Panc1 (cell line): ENCODE measurements around the gene CD300LG. TPM values are rescaled to one million over a fixed set of nuclear protein-coding genes. Genes with fewer than 3 reads are reported as not detected.
A peak's percentile ranks its signal among the peaks of the same experiment; 100 is the strongest.

Source experiments
- ATAC-seq: fragments of 200-7000 bp; cut with Tn5 transposase; 2 replicates; pipeline ENCODE4 v1.9.1; 2020; ENCODE audit warnings: mild to moderate bottlenecking, moderate library complexity
- BruUV-seq: library from RNA; stranded (reverse); fragments of 400-500 nt; replicated peaks from 2 replicates; lab custom pipeline; 2021; lab: Mats Ljungman, UMichigan
- CTCF ChIA-PET: fragments of 300-600 bp; sonication (Branson Sonifier 250); formaldehyde crosslinking; loops from one replicate; lab custom pipeline; 2022; ENCODE audit warnings: antibody characterized with exemption; lab: Charles Lee
- POLR2A ChIA-PET: fragments of 300-600 bp; sonication (Branson Sonifier 250); formaldehyde crosslinking; loops from one replicate; lab custom pipeline; 2022; ENCODE audit warnings: antibody characterized with exemption; lab: Charles Lee
- DNase-seq: peaks from one replicate; pipeline ENCODE4 v3.0.0-alpha.2; 2010; ENCODE audit warnings: low read depth, low spot score
- H3K27ac ChIP-seq: 2 replicates; pipeline ENCODE4 v1.5.1; 2011; ENCODE audit warnings: mild to moderate bottlenecking, low read length, inconsistent platforms
- H3K27me3 ChIP-seq: fragments of 200-500 bp; sonication (Bioruptor generic); 2 replicates; pipeline ENCODE4 v1.6.0; 2014; ENCODE audit warnings: low read length, inconsistent platforms; ENCODE audit not compliant: control insufficient read depth, insufficient read depth
- H3K36me3 ChIP-seq: fragments of 200-500 bp; sonication (Bioruptor generic); 2 replicates; pipeline ENCODE4 v1.5.1; 2014; ENCODE audit warnings: inconsistent platforms, mild to moderate bottlenecking, low read length, moderate library complexity; ENCODE audit not compliant: control insufficient read depth, insufficient read depth
- H3K4me1 ChIP-seq: 2 replicates; pipeline ENCODE4 v1.5.1; 2011; ENCODE audit warnings: inconsistent platforms, mild to moderate bottlenecking, low read length, moderate library complexity; ENCODE audit not compliant: control insufficient read depth, insufficient read depth
- H3K4me3 ChIP-seq, 2 experiments: 2 replicates each; pipeline ENCODE4 v1.5.1; 2011 to 2012; ENCODE audit warnings: low read depth in 2 of 2, low read length in 2 of 2, mild to moderate bottlenecking in 2 of 2, inconsistent platforms in 1 of 2, moderate library complexity in 1 of 2
- H3K9me3 ChIP-seq: fragments of 200-500 bp; sonication (Bioruptor generic); 2 replicates; pipeline ENCODE4 v1.5.1; 2014; ENCODE audit warnings: low read depth, mild to moderate bottlenecking, inconsistent platforms, low read length, moderate library complexity; ENCODE audit not compliant: control insufficient read depth, insufficient read depth
- POLR2AphosphoS5 ChIP-seq: IDR thresholded peaks from 2 replicates; pipeline ENCODE4 v1.6.1; 2012; ENCODE audit warnings: mild to moderate bottlenecking, low read depth, low read length, moderate library complexity
- SIN3A ChIP-seq: IDR thresholded peaks from 2 replicates; pipeline ENCODE4 v1.6.1; 2012; ENCODE audit warnings: low read depth, mild to moderate bottlenecking, low read length, moderate library complexity, borderline replicate concordance; ENCODE audit not compliant: insufficient read depth
- TCF7L2 ChIP-seq: IDR thresholded peaks from 2 replicates; pipeline ENCODE4 v1.6.1; 2011; ENCODE audit warnings: mild to moderate bottlenecking, low read depth, low read length, inconsistent platforms
- in situ Hi-C: cut with HindIII; loops from 2 replicates; pipeline ENCODE4 v1.10.0; 2016; ENCODE audit warnings: low sequenced_read_pairs, low pct_unique_long_range_greater_than_20kb
- intact Hi-C: fragments of 100-400 bp; cut with micrococcal nuclease; formaldehyde crosslinking; loops from one replicate; pipeline ENCODE4 v1.10.0; 2022; ENCODE audit not compliant: unreplicated experiment
- total RNA-seq: library from RNA; stranded (reverse); gene quantifications from one replicate; pipeline ENCODE4 v1.2.1, GENCODE V29; 2021; ENCODE audit not compliant: unreplicated experiment
- TF ChIP-seq, protein P1 (sequence below): fragments of 450-650 bp; IDR thresholded peaks from 2 replicates; pipeline ENCODE4 v1.5.1; 2017; ENCODE audit warnings: mild to moderate bottlenecking
- TF ChIP-seq, protein P2 (sequence below), 2 experiments: IDR thresholded peaks; 2 replicates each; pipeline ENCODE4 v1.6.1; 2011 to 2012; ENCODE audit warnings: low read depth in 2 of 2, control low read depth in 1 of 2, low read length in 1 of 2, mild to moderate bottlenecking in 1 of 2, moderate library complexity in 1 of 2; ENCODE audit not compliant: insufficient read depth in 1 of 2

The CD300LG gene
- total RNA-seq, 1 experiment from 2014 or later = not detected

DNA sequence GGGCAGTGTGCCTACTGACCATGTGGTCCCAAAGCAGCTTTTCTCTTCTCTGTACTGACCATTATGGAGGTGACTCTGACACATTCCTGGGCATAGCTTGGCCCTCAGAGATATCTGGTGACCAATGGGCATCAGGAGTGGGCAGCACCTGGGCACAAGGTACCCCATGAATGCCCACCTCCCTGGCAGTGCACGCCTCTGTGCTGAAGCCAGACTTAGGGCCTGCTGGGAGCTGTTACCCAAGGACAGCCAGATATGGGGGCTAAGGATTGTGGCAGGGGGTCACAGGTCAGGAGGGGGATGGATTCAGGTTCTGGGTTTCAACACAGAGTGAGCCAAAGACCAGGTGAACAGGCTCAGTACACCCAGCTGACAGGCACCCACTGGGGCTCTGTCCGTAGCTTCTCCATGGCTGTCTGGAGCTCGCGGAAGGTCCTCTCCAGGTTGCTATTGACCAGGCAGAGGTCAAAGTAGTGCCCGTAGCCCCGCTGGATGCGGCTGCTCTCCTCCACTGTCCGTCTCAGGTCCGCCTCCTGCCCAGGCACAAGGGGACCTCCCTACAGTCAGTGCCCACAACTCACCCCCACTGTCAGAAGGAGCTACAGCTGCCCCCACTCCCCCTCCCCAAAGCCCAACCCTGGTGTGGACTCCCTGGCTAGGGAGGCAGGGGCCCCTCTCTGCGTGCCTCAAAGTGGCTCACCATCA, 30.6 kb downstream of the CD300LG start:
- H3K4me1 ChIP-seq = no peaks in the 10 kb centered on the region
- in situ Hi-C loops = no loop called here

DNA sequence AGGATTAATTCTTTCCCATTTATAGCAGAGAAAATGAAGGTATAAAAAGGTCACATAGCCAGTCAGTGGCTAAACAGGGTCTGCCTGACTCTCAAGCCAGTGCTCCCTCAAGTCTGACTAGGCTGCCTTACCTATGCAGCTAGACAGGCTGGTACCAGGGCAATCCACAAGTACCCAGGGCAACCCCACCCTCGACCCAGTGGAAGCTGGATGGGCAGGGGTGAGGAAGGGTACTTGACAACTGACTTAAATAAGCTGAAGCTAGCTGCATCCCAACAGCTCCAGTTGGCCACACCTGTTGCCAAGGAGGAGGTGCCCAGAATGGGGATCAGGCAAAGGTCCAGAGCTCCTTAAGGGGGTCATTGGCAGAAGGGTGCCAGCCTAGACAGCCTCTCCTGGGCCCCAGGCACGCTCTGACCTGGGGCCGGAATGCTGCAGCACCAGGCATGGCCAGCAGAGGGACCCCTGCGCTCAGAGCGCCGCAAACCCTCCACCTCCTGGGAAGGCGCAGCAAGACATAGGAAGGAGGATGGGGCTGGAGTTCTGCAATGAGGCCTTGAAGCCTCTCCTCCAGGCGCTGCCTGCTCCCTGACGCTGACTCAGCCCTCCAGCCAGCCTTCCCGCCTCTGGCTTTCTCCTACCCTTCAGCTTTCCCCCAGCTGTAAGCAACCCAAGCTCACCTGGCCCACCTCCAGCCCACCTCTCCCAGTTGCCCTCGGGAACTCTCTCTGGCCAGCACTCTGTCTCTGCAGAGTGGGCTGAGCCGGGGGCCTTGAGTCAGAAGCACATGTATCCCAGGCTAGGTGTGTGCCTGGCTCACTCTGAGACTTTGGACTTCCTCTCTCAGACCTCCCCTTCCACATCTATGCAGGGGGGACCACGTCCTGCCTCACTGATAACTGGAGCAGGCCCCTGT, 31.5 kb downstream of the CD300LG start:
- ChIA-PET POLR2A (no interaction called here), CTCF (interaction anchor here (0.6 to 1.1 kb wide), 3 partner anchors 46 to 174 kb away, joined by 3 to 8 read pairs (median 3); no protein-coding TSS in a partner anchor)
- TF ChIP-seq POLR2AphosphoS5 = no peak
- TF ChIP-seq, protein P1, sequence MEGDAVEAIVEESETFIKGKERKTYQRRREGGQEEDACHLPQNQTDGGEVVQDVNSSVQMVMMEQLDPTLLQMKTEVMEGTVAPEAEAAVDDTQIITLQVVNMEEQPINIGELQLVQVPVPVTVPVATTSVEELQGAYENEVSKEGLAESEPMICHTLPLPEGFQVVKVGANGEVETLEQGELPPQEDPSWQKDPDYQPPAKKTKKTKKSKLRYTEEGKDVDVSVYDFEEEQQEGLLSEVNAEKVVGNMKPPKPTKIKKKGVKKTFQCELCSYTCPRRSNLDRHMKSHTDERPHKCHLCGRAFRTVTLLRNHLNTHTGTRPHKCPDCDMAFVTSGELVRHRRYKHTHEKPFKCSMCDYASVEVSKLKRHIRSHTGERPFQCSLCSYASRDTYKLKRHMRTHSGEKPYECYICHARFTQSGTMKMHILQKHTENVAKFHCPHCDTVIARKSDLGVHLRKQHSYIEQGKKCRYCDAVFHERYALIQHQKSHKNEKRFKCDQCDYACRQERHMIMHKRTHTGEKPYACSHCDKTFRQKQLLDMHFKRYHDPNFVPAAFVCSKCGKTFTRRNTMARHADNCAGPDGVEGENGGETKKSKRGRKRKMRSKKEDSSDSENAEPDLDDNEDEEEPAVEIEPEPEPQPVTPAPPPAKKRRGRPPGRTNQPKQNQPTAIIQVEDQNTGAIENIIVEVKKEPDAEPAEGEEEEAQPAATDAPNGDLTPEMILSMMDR = peak; percentile 95
- TF ChIP-seq, protein P2, sequence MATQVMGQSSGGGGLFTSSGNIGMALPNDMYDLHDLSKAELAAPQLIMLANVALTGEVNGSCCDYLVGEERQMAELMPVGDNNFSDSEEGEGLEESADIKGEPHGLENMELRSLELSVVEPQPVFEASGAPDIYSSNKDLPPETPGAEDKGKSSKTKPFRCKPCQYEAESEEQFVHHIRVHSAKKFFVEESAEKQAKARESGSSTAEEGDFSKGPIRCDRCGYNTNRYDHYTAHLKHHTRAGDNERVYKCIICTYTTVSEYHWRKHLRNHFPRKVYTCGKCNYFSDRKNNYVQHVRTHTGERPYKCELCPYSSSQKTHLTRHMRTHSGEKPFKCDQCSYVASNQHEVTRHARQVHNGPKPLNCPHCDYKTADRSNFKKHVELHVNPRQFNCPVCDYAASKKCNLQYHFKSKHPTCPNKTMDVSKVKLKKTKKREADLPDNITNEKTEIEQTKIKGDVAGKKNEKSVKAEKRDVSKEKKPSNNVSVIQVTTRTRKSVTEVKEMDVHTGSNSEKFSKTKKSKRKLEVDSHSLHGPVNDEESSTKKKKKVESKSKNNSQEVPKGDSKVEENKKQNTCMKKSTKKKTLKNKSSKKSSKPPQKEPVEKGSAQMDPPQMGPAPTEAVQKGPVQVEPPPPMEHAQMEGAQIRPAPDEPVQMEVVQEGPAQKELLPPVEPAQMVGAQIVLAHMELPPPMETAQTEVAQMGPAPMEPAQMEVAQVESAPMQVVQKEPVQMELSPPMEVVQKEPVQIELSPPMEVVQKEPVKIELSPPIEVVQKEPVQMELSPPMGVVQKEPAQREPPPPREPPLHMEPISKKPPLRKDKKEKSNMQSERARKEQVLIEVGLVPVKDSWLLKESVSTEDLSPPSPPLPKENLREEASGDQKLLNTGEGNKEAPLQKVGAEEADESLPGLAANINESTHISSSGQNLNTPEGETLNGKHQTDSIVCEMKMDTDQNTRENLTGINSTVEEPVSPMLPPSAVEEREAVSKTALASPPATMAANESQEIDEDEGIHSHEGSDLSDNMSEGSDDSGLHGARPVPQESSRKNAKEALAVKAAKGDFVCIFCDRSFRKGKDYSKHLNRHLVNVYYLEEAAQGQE (IDR thresholded peaks at IDR 0.05; ENCODE audit: insufficient read depth in 1 of 2, low read depth in 2 of 2, low read length in 1 of 2) = no peak
- TF ChIP-seq TCF7L2 = no peak
- H3K4me1 ChIP-seq = no peaks in the 10 kb centered on the region
- intact Hi-C loops (loop anchor here (2.0 kb wide), 1 partner anchor 116 kb away; no protein-coding TSS in a partner anchor), in situ Hi-C loops (no loop called here)
- BruUV-seq = no TSS peak
- H3K27me3 ChIP-seq = no peaks in the 10 kb centered on the region
- ATAC-seq (peak; percentile 96), DNase-seq (peak; percentile 43)
- no peak overlapping the region for H3K4me3 ChIP-seq
- no peak overlapping the region for H3K27ac ChIP-seq
- H3K36me3 ChIP-seq = no peaks in the 10 kb centered on the region
- no peaks in the 10 kb centered on the region for H3K9me3 ChIP-seq

More for the DNA sequence above, 30.6 kb downstream of the CD300LG start:
- ATAC-seq (no peak), DNase-seq (no peak)
- H3K27me3 ChIP-seq = no peaks in the 10 kb centered on the region
- TF ChIP-seq, protein P2 (IDR thresholded peaks at IDR 0.05; ENCODE audit: insufficient read depth in 1 of 2, low read depth in 2 of 2, low read length in 1 of 2) = no peak
- TF ChIP-seq, protein P1 = no peak
- TF ChIP-seq SIN3A = no peak
- no peak for TF ChIP-seq TCF7L2
- TF ChIP-seq POLR2AphosphoS5 = no peak
- CTCF ChIA-PET = interaction anchor here (0.6 to 1.1 kb wide), 3 partner anchors 47 to 175 kb away, joined by 3 to 8 read pairs (median 3); no protein-coding TSS in a partner anchor
- no TSS peak for BruUV-seq
- H3K36me3 ChIP-seq = no peaks in the 10 kb centered on the region
- no peak overlapping the region for H3K4me3 ChIP-seq
- no peaks in the 10 kb centered on the region for H3K9me3 ChIP-seq
- intact Hi-C loops = loop anchor here (2.0 kb wide), 1 partner anchor 117 kb away; no protein-coding TSS in a partner anchor
- no peak overlapping the region for H3K27ac ChIP-seq
- POLR2A ChIA-PET = interaction anchor here (0.5 kb wide), 1 partner anchor 118 kb away, joined by 3 read pairs; no protein-coding TSS in a partner anchor
